HG03575 (cell line): ENCODE measurements around the gene NEK2.
"Not testable (repeated sequence)": the region's sequence is repeated elsewhere in the genome, so short reads cannot be mapped to it uniquely, and the experiment has no call there.

Experiments
- ATAC-seq: cut with Tn5 transposase; IDR thresholded peaks from one replicate; pipeline ENCODE4 v1.9.1; 2021; ENCODE audit not compliant: unreplicated experiment, insufficient number of reproducible peaks, low FRiP score; ENCODE audit errors: extremely low read depth

NEK2 gene

GRCh38 chr1:211654838-211655787 lies 20.3 kb downstream of the NEK2 start:
- no peak for ATAC-seq

- ATAC-seq, result no peak
These were observed 21.4 kb downstream of the NEK2 start for GRCh38 chr1:211653959-211654496.

- no peak for ATAC-seq
These were observed 22.1 kb downstream of the NEK2 start for GRCh38 chr1:211653293-211653692.

GRCh38 chr1:211652371-211652770 lies 23.1 kb downstream of the NEK2 start:
- ATAC-seq, result no peak

GRCh38 chr1:211650904-211651303 lies 24.5 kb downstream of the NEK2 start:
- no peak for ATAC-seq

- no peak for ATAC-seq
These were observed 26.2 kb downstream of the NEK2 start for GRCh38 chr1:211648980-211649934.

GRCh38 chr1:211648336-211648735 lies 27.1 kb downstream of the NEK2 start:
- no peak for ATAC-seq

- no peak for ATAC-seq
These were observed 27.7 kb downstream of the NEK2 start for GRCh38 chr1:211647711-211648121.

GRCh38 chr1:211646566-211646965 lies 28.9 kb downstream of the NEK2 start:
- ATAC-seq, result no peak

- not testable (repeated sequence) for ATAC-seq
These were observed 29.8 kb downstream of the NEK2 start for GRCh38 chr1:211645601-211646000.

- ATAC-seq, result no peak
These were observed 30.8 kb downstream of the NEK2 start for GRCh38 chr1:211644653-211645052.

- no peak for ATAC-seq
These were observed 31.9 kb downstream of the NEK2 start for GRCh38 chr1:211643324-211644212.

- ATAC-seq, result no peak
These were observed 32.6 kb downstream of the NEK2 start for GRCh38 chr1:211642870-211643269.

GRCh38 chr1:211641942-211642341 lies 33.5 kb downstream of the NEK2 start:
- ATAC-seq, result no peak

GRCh38 chr1:211641044-211641800 lies 34.2 kb downstream of the NEK2 start:
- no peak for ATAC-seq

- ATAC-seq, result no peak
These were observed 35.2 kb downstream of the NEK2 start for GRCh38 chr1:211640301-211640630.

GRCh38 chr1:211639475-211640300 lies 35.7 kb downstream of the NEK2 start:
- no peak for ATAC-seq
